HG03025 (cell line): Measurements from ENCODE around the gene TIMM10.

ENCODE experiments used
- ATAC-seq: cut with Tn5 transposase; IDR thresholded peaks from one replicate; pipeline ENCODE4 v1.9.1; 2021; ENCODE audit warnings: mild to moderate bottlenecking, moderate library complexity; ENCODE audit not compliant: unreplicated experiment, low FRiP score

TIMM10 gene, protein sequence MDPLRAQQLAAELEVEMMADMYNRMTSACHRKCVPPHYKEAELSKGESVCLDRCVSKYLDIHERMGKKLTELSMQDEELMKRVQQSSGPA

DNA sequence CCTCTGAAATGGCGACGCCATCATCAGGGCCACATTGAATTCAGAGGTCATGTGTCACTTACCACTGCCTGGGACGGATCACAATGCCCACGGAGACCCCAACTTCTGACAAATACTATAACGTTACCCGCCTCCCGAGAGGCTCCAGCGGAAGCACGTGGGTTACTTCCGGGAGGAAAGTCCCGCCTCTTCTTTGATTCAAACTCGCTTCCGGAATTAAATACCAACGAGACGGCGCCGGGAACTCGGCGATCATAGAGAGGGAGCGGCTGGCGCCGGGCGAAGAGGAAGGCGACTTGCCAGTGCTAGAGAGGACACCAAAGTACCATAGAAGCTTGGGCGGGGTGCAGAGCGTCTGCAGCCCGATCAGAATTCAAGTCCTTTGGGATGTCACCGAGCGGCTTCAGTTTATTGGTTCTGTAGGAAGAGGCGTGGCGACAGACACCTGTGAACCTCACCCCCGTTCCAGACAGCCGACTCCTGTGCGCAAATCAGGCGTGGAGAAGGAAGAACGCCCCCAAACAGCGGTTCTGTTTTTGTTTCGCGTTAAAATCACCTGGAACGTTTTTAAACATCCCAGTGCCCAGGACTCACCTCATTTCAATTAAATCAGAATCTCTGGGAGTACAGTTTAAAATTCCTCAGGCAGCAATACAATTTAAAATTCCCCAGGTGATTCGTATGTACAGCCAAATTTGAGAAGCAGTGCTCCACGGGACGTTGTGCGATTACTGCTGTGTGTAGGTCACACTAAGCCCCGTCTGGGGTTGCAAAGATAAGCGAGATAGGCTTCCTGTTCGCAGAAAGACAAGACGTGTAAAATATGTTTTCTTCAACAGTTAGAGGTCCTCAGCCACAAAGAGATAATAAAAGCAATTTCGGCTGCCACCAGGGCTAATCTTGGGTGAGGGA, at the start of gene TIMM10:
TIMM10 (minus strand) TSS at position 159 of the 912 bp plus-strand sequence. CDS start 565 bp downstream, outside the sequence.
- peak; percentile 97 for ATAC-seq

DNA sequence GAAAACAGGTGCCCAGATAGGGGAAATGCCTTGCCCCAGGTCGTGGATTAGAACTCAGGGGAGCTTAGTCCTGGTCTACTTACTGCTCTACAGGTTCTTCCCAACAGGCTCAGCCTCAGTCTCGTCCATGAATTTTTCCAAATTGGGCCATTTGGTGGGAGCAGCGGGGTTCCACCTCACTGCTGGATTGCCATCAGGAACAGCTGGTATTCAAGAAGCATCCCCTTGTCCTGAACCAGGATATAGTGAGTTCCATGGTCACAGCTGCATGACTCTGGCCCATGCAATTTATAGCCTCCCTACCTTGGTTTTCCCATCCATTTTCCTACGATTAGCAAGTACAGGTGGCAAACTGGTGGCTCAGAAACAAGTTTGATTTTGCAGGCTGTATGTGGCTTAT, 43.5 kb upstream of the TIMM10 start:
- ATAC-seq = no peak

DNA sequence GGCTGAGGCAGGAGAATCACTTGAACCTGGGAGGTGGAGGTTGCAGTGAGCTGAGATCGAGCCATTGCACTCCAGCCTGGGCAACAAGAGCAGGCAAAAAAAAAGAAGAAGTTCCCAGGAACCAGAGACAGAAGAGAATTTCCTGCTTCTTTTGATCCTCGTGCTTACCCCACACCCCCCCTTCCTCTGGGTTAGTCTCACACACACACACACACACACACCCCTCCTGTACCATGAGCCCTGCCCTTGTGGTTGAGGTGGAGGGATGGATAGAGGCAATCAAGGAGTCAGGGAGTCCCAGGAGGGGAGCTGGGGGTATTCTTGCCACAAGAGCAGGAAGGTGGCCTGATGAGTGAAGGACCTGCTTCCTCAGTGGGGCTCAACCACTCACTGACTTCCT, 41.1 kb upstream of the TIMM10 start:
- no peak for ATAC-seq

DNA sequence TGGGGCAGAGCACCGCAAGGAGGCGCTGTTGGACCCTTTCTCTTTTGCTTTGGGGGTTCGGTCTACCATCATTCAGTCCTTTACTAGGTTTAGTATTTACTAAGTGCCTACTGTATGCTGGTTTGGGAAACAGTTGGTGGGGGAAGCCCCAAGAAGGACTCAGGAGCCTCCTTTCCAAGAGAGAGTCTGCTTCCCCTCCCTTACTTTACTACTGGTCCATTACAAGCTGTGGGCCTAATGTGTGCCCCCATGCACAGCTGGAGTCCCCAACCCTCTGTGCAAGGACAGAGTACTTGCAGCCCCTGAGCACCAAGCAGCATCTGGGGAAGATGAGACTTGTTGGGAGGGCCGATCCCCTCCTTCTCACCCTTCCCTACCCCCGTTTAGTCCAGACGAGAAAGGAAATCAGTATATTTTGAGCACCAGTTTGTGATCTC, 37.8 kb upstream of the TIMM10 start:
- ATAC-seq = peak; percentile 5

DNA sequence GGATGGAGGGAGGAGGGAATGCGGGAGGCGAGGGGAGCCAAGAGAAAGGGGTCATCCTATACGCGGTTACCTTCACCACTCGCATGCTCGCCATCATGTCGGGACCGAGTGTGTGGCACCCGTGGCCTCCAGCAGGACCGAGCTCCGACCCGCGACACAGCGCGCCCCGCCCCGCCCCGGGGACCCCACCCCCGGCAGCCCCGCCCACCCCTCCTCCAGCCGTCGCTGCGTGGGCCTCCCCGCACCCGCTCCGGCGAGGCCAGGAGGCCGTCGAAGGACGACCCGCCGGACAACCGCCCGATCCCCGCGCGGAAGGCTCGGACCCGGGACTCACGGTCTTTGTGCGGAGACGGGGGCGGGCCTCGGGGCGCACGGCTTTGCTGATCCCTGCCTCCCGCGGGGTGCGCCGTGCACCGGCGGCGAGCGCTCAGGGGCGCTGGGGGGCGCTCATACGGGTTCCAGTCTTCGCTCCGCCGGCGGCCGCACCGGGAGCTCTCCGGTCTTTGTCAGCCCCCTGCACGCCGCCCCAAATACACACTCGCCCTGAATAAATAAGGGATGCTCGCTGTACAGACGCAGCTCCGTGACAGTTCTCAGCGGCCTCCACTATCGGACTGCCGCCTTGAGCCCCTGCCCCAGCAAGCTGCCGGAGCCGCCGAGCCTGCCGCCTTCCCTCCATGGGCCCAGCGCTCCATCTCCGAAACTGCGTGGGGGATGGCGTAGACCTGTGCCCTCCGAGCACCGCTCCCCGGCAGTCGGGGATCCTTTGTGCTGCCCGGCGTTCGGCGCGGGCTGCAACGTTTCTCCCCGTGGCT, 37.2 kb upstream of the TIMM10 start, which contains the start of gene UBE2L6:
UBE2L6 (minus strand) TSS at position 158 of the 815 bp plus-strand sequence; CDS start at position 97, 61 bp downstream.
- peak; percentile 66 for ATAC-seq

DNA sequence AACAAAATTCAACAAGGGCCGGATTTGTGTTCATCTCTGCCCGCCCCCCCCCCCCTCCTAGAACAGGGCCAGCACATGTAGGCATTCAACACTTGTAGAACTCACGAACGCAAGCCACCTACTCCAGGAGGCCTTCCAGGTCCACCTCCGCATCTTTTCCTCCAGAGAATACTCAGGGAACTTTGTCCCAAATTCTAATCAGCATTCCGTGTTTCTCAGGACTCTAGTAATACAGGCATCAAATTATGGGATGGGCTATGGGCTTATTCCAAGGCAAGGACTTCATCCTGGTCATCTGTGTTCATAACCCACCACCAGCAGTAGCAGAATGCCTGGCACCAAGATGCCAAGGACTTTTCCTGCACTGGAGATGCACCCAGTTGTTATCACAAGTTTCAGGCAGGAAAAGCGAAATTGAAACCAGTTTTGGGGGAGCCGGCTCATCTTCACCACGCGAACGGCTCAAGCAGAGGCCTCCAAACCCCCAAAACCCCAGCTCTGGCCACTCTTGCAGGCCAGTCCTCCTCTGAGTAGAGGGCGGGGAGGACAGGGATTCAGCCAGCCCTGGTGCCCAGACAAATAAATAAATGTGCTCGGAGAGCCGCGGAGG, 36.5 kb upstream of the TIMM10 start:
- ATAC-seq = no peak

DNA sequence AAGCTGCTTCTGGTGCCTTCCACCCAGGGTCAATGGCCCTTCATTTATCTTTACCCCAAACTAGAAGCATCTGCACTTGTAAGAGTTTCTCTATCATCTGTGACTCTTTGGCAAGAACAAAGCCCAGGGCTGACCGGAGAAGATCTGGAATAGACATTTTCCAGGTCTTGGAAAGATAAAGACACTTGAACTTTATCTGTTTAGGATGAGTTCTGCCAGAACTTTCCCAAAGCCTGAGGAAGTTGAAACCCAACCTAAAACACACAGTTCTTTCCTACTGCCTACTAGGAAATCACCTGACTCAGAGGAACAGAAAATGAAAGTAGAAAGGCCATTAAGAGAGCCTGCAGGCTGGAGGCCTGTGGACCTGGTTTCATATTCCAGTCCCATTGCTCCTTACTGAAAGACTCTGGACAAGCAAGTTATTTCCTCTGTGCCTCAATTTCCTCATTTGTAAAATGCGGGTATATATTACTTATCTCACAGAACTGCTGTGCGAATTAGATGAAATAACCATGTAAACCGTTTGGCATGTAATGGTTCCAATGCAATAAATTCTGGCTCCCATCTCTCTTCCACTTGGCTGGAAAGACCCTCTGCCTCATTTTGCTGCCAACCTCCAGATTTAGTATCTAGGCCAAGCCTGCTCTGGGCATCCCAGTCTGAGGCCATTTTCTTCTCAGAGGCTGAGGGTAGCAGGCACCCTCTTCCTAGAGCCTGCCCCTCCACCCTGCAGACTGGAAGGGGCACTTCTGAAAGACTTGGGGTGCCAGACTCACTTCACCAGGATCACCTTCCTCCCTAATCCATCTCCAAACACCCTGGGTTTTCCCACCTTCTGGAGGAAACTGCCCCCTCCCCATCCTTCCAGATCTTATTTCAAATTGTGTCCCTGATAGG, 35.7 kb upstream of the TIMM10 start:
- peak; percentile 59 for ATAC-seq

DNA sequence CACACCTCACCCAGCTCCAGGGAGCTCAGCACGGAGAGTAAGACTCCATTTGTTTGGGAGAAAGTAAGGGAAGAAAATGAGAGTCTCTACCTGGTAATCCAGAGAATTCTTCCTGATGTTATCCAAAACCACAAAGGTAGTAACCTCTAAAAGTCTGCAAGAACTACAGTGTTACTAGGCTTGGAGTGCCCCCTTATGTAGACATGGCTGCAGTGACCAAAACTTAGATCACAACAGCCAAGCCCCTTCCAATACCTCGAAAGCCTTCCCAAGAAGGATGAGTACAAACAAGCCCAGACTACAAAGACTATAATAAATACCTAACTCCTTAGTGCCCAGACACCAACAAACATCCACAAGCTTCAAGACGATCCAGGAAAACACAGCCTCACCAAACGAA, 32.0 kb upstream of the TIMM10 start:
- no peak for ATAC-seq

DNA sequence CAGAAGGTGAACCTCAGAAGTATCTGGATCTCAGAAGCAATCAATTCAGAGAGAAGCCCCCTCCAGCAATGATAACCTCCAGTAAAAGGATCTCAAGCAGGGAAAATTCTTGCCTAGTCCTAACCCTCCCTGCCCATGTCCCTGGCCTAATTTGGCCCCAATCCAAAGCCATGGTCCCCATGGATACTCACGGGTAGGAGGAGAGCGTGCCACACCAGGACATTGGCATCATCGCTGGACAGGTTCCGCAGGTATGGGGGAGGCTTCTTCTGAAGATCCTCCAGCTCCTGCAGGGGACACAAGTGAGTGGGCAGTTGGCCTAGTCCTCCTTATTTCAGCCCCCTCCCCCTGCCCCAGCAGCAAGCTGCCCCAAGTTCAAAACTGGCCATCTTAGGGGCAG, 29.6 kb upstream of the TIMM10 start:
- ATAC-seq = no peak

DNA sequence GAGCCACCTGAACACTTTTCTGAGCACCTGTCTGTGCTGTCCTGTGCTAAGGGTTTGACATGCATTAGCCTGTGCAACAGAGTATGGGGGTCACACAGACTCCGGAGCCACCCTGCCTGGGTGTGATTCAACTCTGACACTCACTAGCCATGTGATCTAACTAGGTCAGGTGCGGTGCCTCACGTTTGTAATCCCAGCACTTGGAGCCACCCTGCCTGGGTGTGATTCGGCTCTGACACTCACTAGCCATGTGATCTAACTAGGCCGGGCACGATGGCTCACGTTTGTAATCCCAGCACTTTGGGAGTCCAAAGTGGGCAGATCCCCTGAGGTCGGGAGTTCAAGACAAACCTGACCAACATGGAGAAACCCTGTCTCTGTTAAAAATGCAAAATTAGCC, 25.5 kb upstream of the TIMM10 start:
- ATAC-seq = no peak

DNA sequence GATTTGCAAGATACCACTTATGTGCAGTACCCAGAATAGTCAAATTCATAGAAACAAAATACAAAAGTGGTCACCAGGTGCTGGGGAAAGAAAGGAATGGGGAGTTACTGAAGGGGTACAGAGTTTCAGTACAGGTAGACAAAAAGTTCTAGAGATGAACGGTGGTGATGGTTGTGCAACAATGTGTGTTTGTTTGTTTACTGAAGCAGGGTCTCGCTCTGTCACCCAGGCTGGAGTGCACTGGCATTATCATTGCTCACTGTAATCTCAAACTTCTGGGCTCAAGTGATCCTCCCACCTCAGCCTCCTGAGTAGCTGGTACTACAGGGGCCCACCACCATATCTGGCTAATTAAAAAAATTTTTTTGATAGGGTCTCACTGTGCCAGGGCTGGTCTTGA, 24.8 kb upstream of the TIMM10 start:
- ATAC-seq = no peak

DNA sequence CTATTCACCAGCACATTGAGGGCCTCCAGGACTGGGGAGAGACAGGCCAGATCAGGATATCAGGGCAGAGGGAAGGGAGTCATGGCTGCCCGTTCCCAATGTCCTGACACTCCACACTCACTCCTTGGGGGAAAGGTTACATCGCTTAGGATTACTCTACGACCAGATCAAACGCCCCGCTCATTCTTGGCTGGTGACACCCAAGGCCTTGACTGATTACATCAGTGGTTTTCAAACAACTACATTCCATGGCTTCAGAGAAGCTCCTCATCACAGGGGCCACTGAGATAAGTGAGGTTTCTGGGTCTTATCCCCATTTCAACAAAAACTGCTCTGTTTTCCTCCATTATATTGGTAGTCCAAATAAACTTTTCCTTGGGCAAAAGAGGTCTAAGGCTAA, 21.9 kb upstream of the TIMM10 start:
- ATAC-seq = no peak

DNA sequence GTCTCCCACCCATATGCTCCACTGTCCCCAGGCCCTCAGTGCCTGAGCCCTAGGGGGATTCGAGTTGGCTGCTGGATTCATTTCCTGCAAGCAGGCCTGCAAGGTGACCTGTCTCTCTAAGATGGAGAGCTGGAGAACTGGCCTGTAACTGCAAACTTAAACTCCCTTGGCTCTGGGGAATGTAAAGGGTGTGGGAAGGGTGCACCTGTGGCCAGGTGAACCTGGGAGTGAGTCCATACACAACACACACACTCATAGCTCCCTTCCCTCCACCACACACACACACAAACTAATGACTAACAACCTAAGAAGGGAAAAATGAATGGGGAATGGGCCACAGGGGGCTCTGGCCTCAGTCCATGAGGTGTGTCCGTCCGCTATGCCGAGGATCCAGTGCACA, 21.4 kb upstream of the TIMM10 start:
- no peak for ATAC-seq

DNA sequence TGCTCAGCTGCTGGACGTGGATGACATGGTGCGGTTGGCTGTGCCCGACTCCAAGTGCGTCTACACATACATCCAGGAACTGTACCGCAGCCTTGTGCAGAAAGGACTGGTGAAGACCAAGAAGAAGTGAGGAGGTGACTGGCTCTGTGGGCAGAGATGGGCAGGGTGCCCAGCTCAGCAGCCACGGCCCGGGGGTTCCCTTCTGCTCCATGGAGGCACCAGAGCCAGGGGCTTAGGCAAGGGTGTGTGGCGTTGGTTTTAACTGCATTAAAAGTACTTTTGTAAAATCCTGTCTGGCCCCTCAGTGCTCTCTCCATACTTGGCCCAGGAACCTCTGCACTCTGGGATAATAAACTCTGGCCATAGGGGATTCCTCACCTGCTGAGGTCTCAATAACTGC, 19.4 kb upstream of the TIMM10 start:
- ATAC-seq = no peak

DNA sequence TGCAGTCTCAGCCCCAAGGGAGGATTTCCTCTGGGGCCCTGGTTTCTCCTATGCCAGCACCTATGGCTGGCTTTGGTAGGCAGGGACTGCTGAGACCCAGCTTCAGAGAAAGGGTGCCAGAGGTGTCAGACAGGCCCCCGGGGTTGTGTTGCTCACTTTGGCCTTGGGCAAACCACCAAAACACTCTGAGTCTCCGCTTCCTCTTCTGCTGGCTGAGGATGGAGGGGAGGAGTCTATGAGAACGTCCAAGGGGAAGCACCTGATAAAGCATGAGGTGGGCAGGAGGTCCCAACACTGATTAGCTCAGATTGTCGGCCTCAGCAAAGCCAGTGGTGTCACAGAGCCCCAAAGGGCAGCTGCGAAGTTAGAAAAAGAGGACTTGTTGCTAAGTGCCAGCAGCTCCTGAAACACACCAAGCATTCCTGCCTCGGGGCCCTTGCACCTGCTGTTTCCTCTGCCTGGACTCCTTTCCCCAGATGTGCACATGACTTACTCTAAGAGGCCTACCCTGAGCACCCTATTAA, 17.4 kb upstream of the TIMM10 start:
- ATAC-seq = peak; percentile 65

DNA sequence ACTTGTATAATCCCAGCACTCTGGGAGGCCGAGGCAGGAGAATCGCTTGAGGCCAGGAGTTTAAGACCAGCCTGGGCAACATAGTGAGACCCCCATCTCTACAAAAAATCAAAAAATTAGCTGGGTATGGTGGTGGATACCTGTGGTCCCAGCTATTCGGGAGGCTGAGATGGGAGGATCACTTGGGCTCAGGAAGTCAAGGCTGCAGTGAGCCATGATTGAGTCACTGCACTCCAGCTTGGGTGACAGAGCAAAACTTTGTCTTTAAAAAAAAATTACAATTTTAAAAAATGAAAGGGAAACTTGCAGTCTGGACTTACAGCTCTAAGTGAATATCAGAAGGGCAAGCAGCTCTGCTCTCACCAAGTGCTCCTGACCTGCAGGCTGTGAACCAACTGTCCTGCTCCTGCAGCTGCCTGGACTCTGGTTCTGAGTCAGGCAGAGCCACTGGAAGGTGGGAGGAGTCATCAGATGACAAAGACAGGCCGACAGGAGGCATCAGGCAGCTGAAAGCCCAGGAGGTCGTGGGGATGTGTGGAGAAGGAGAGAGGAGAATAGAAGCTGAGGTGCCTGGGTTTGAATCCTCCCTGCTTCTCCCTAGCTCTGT, 16.4 kb upstream of the TIMM10 start:
- ATAC-seq = no peak

DNA sequence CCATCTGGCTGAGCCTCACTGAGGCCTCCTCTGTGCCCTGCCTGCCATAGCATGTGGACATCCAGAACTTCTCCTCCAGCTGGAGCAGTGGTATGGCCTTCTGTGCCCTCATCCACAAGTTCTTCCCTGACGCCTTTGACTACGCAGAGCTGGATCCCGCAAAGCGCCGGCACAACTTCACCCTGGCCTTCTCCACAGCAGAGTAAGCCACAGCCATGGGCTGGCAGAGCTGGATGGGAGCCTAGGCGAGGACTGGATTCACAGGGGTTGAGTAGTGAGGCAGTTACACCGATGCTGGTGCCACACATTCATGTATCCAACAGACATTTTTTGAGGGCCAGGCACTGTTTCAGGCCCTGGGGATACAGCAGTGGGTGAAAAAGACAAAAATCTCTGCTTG, 15.9 kb upstream of the TIMM10 start:
- ATAC-seq = no peak

DNA sequence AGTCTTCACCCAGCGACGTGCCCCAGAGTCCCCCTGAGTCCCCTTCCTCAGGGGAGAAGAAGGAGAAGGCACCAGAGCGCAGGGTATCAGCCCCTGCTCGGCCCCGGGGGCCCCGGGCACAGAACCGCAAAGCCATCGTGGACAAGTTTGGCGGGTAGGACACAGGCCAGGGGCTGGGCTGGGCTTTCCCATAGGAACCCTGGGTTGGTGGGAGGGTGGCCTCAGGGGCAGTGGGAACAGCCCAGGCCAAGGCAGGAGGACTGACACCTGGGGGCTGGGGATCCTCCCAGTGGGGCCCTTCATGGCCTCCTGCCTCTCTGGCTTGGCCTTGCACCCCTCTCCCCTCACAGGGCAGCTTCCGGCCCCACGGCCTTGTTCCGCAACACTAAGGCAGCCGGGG, 15.3 kb upstream of the TIMM10 start:
- no peak for ATAC-seq

DNA sequence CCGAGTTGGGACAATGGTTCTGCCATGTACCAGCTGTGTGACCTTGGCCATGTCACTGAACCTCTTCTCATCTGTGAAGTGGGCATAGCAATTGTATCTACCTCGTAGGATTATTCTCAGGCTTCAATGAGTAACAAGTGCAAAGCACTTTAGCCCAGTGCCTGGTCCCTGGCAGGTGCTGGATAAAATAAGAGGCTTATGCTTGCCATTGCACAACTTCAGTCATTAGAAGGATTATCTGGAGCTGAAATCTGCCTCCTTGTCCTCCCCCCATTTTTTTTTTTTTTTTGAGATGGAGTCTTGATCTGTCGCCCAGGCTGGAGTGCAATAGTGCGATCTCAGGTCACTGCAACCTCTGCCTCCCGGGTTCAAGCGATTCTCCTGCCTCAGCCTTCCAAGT, 14.0 kb upstream of the TIMM10 start:
- no peak for ATAC-seq
